ENCODE measurements around the gene CLIP1. TPM values are rescaled to one million over a fixed set of nuclear protein-coding genes. Genes with fewer than 3 reads are reported as not detected.

The CLIP1 gene
- total RNA-seq, 1 experiment from 2014 or later: 28.4 TPM

GRCh38 chr12:122244565-122245371 is 177.7 kb downstream of the CLIP1 start:
- in situ Hi-C loops (cut with HindIII; ENCODE audit: low pct_unique_long_range_greater_than_20kb, low sequenced_read_pairs): no loop called here
- no peak for DNase-seq (ENCODE audit: low read depth)

GRCh38 chr12:122243965-122244364 is 178.5 kb downstream of the CLIP1 start:
- no peak for DNase-seq (ENCODE audit: low read depth)
- in situ Hi-C loops (cut with HindIII; ENCODE audit: low pct_unique_long_range_greater_than_20kb, low sequenced_read_pairs): no loop called here

- DNase-seq (ENCODE audit: low read depth): no peak
- in situ Hi-C loops (cut with HindIII; ENCODE audit: low pct_unique_long_range_greater_than_20kb, low sequenced_read_pairs): no loop called here
Observed at GRCh38 chr12:122238861-122239260, 183.6 kb downstream of the CLIP1 start.

- in situ Hi-C loops (cut with HindIII; ENCODE audit: low pct_unique_long_range_greater_than_20kb, low sequenced_read_pairs): no loop called here
- no peak for DNase-seq (ENCODE audit: low read depth)
Observed at GRCh38 chr12:122235741-122236140, 186.7 kb downstream of the CLIP1 start.

- no peak for DNase-seq (ENCODE audit: low read depth)
- in situ Hi-C loops (cut with HindIII; ENCODE audit: low pct_unique_long_range_greater_than_20kb, low sequenced_read_pairs): no loop called here
Observed at GRCh38 chr12:122232691-122233090, 189.8 kb downstream of the CLIP1 start.

GRCh38 chr12:122230798-122231197 is 191.7 kb downstream of the CLIP1 start:
- in situ Hi-C loops (cut with HindIII; ENCODE audit: low pct_unique_long_range_greater_than_20kb, low sequenced_read_pairs): no loop called here
- DNase-seq (ENCODE audit: low read depth): no peak

GRCh38 chr12:122228092-122228491 is 194.4 kb downstream of the CLIP1 start:
- in situ Hi-C loops (cut with HindIII; ENCODE audit: low pct_unique_long_range_greater_than_20kb, low sequenced_read_pairs): no loop called here
- DNase-seq (ENCODE audit: low read depth): no peak

GRCh38 chr12:122227341-122227740 is 195.1 kb downstream of the CLIP1 start:
- in situ Hi-C loops (cut with HindIII; ENCODE audit: low pct_unique_long_range_greater_than_20kb, low sequenced_read_pairs): no loop called here
- DNase-seq (ENCODE audit: low read depth): no peak

- no peak for DNase-seq (ENCODE audit: low read depth)
- in situ Hi-C loops (cut with HindIII; ENCODE audit: low pct_unique_long_range_greater_than_20kb, low sequenced_read_pairs): no loop called here
Observed at GRCh38 chr12:122226366-122227125, 195.9 kb downstream of the CLIP1 start.

GRCh38 chr12:122225683-122226365 is 196.6 kb downstream of the CLIP1 start, which contains the start of gene DIABLO:
DIABLO (minus strand) TSS chr12:122226052; CDS start chr12:122226014, 38 bp downstream.
- DNase-seq (ENCODE audit: low read depth): peak; percentile 99
- in situ Hi-C loops (cut with HindIII; ENCODE audit: low pct_unique_long_range_greater_than_20kb, low sequenced_read_pairs): no loop called here

Other genes starting within 250 kb of the CLIP1 start
- gene IL31, start 248.4 kb downstream of the CLIP1 start, total RNA-seq (2014; rRNA removed; shearing (Covaris generic); ENCODE audit: low replicate concordance): not detected in 2 replicates
- not detected in 2 replicates for gene LRRC43, start 239.5 kb downstream of the CLIP1 start, total RNA-seq (2014; rRNA removed; shearing (Covaris generic); ENCODE audit: low replicate concordance)
- 1.4 and 5.4 TPM in 2 replicates for gene B3GNT4, start 219.0 kb downstream of the CLIP1 start, total RNA-seq (2014; rRNA removed; shearing (Covaris generic); ENCODE audit: low replicate concordance)
- 93.5 and 116 TPM in 2 replicates for gene DIABLO, start 196.6 kb downstream of the CLIP1 start, total RNA-seq (2014; rRNA removed; shearing (Covaris generic); ENCODE audit: low replicate concordance)
- 15.5 and 23.4 TPM in 2 replicates for gene VPS33A, start 156.2 kb downstream of the CLIP1 start, total RNA-seq (2014; rRNA removed; shearing (Covaris generic); ENCODE audit: low replicate concordance)
- gene ZCCHC8, start 78.3 kb upstream of the CLIP1 start, total RNA-seq (2014; rRNA removed; shearing (Covaris generic); ENCODE audit: low replicate concordance): 12.9 and 16.5 TPM in 2 replicates
- gene RSRC2, start 104.3 kb upstream of the CLIP1 start, total RNA-seq (2014; rRNA removed; shearing (Covaris generic); ENCODE audit: low replicate concordance): 16.9 and 29.3 TPM in 2 replicates
- gene KNTC1, start 104.6 kb upstream of the CLIP1 start, total RNA-seq (2014; rRNA removed; shearing (Covaris generic); ENCODE audit: low replicate concordance): 28.6 and 32.6 TPM in 2 replicates